GM08714 (cell line): ENCODE measurements around the gene TRIO.

ENCODE experiments used
- H3K4me3 ChIP-seq: fragments of 200-500 bp; sonication (Bioruptor generic); 2 replicates; pipeline ENCODE4 v1.5.1; 2014; ENCODE audit warnings: mild to moderate bottlenecking, low read length, inconsistent platforms
- ZNF274 ChIP-seq: IDR thresholded peaks from 2 replicates; pipeline ENCODE4 v1.6.1; 2012; ENCODE audit warnings: mild to moderate bottlenecking, low read depth, low read length

TRIO gene

DNA sequence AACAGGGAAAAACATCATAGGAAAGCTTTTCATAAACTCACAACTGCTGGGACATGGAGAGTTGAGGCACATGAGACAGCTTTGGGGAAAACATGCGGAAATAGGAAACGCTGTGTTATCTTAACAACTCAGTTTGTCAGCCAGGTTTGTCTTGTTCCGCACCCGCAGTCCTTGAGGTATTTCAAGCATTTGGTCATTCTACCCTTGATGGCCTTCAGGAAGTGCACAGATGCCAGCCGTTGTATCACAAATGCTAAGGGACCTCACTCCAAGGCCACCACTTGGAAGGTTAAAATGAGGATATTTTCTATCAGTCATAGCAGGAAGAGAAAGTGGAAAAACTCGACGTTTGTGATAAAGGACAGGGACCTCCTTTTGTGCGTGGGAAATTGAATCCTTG lies 83.8 kb downstream of the TRIO start:
- TF ChIP-seq ZNF274: no peak
- H3K4me3 ChIP-seq: no peak overlapping the region

DNA sequence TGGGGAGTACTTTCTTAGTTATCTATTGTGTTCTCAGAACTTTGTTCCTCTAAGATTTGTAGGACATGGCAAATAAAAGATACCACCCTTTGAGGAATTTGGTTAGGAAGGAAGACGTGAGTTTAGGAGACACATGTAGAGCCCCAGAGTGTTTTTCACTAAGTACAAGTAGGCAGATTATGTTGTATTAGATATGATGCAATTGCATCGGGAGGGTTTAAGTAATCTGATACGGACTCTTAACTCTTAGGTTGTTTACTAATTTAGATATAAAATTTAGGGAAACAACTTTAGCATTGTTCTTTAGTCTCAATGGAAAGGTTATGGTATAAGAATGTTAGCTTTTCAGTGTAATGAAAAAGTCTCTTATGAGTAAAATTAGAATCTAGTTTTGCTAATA lies 84.4 kb downstream of the TRIO start:
- H3K4me3 ChIP-seq: no peak overlapping the region
- no peak for TF ChIP-seq ZNF274

DNA sequence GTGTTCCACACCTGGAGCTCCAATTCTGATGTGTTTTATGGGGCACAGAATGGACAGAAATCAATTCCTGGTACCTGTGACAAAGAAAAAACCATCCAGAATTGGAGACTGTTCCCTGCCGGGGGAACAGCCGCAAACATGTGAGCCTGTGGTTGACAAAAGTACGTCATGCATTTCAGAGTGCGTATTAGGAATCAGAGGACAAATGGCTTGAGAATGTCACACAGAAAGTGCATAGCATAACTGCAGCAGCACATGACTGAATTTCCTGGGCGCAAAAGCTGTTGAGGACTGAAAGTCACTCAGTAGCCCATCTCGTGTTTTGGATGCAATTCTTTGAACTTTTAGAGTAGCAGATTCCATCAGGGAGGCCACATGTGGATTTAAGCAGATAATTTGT lies 85.1 kb downstream of the TRIO start:
- no peak for TF ChIP-seq ZNF274
- no peak overlapping the region for H3K4me3 ChIP-seq

DNA sequence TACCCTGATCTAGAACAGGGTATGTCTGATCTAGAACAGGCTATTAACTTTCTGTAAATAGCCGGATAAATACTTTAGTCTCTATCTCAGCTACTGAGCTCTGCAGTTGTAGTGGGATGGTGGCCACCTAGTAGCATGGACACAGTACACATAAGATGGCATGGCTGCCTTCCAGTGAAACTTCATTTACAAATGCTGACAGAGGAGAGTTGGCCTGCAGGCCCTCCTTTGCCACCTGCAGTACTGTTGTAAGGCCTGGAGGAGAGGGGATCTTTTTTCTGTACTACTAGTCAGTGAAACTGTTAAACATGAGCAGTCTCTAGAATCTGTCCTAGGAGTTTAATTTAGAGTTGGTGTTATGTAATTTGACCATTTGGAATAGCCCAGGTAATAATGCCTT lies 86.0 kb downstream of the TRIO start:
- no peak for TF ChIP-seq ZNF274
- H3K4me3 ChIP-seq: no peak overlapping the region

DNA sequence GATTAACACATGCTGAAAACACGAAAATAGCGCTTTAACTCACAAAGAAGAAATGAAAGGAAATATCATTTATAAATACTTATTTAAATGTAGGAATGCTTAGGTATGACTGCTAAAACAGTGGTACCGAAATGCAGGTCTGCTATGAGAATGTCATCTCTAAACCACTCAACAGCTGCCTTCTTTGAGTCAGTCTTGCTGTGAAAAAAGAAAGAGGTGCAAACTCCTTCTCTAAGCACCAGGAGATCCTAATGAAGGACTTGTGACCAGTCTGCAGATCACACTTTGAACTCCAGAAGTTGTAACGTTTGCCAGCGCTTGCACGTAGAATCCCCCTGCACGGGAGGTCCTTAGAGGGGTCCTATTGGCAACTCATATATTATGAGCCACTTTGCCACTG lies 86.6 kb downstream of the TRIO start:
- TF ChIP-seq ZNF274: no peak
- H3K4me3 ChIP-seq: no peak overlapping the region

DNA sequence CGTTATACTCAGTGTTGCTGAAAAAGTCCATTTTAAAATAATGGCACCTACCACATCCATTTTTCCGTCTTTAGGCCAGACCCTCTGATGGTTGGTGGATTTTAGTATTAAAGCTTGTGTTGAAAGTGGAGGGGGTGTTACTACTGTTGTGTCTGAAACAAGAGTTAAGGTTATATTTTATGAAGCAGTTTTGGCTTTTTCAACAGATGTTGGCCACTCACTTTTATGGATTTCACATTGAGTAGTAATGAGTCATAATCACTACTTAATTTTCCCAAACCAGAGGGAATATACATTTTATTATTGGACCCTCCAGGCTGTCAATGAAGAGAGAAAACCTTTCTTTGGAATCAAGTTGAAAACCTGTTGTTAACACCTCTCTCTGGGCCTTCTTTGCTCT lies 88.0 kb downstream of the TRIO start:
- no peak overlapping the region for H3K4me3 ChIP-seq
- TF ChIP-seq ZNF274: no peak

DNA sequence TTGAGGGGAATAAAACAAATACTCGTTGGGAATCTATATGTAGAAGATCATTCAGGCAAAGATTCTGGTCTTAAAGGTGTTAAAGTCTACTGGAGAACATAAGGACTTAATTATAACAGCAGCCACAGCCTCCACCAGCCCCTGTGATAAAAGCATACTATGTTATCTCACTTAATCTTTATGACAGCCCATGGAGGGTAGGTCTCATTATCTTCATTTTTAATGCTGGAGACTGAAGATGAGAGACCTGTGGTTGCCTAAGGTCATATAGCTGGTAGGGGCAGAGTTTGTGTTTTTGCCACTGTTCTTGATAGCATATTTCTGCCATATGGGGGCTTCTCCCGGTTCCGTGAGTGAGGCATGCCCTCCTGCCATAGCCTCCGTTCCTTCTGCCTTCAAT lies 88.7 kb downstream of the TRIO start:
- no peak for TF ChIP-seq ZNF274

DNA sequence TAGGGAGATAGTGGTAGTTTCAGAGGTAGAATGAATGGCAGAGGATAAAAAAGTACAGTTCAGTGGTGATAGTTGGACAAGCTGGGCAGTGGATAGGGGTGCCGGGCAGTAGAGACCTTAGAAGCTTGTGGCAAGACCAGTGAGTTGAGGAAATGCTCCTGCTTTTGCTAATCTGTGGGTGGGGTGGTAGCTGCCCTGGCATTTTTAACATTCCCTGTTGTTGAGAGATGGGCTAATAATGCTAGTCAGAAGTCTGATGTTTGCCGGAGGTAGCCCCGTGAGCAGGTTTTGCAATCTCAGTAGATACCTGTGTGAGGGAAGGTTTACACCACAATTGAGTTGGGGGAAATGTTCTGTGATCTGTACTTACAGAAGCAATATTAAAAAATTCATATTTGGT lies 91.1 kb downstream of the TRIO start:
- no peak overlapping the region for H3K4me3 ChIP-seq
- TF ChIP-seq ZNF274: no peak

More for the DNA sequence above, 88.7 kb downstream of the TRIO start:
- no peak overlapping the region for H3K4me3 ChIP-seq

DNA sequence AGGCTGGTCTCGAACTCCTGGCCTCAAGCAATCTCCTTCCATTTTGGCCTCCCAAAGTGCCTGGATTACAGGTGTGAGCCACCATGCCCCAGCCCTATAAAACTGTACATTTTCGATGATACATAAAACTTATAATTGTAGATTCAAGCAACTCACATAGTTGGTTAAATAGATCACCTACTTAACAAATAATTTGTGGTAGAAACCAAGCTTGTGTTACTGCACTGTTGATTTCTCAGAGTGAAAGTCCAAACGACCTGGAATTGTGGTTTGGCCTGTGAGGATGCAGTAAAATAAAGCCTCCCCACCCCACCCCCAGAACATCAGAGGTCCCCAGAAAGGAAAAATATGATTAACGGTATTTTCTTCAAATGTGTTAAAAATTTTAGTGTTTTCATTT lies 92.7 kb downstream of the TRIO start:
- H3K4me3 ChIP-seq: no peak overlapping the region
- TF ChIP-seq ZNF274: no peak

DNA sequence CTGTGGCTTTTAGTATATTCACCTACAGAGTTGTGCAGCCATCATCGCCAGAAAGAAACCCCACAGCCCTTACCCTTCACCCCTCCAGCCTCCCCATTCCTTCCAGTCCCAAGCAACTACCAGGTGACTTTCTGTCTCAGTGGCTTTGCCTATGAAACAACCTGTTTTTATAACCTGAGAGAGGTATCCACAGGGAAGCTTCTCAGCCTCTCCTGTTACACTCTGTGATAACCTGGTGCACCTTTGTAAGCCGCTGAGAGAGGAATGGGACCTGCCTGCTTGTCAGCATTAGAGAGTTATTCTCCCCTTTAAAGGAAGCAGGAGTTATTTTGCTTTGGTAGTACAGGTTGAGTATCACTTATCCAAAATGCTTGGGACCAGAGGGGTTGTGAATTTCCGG lies 93.6 kb downstream of the TRIO start:
- TF ChIP-seq ZNF274: no peak
- H3K4me3 ChIP-seq: no peak overlapping the region

DNA sequence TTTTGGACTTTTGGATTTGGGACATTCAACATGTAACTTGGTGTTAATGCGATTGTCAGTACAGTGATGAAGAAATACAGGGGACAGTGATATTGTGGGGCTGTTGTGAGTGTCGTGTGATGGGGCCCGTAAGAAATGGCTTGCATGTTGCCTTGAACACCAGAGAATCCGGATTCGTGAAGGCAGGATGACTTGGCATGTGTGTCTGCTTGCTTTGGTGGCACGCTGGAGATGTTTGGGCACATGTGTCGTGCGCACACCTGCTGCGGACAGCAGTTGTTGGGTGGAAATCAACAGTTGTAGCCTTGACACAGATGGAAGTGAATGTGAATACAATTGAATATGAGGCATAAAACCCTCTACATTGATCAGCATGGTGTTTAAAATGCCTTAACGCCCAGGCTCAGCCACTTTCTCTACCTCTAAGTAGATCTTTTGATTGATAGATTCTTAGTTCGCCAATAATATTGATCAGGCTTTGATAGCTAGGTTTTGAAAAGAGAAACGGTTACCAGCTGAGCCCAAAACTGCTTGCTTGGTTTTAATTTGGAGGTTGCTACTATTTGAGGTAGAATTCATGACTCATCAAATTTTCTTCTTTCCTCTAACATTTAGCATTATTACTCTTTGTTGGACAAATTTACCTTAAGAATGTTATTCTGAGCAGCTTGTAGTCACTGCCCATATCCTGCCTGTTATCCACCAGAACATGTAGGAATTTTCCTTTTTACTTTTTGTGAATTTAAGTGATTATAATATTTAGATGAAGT lies 94.4 kb downstream of the TRIO start:
- no peak for TF ChIP-seq ZNF274
- H3K4me3 ChIP-seq: no peak overlapping the region

DNA sequence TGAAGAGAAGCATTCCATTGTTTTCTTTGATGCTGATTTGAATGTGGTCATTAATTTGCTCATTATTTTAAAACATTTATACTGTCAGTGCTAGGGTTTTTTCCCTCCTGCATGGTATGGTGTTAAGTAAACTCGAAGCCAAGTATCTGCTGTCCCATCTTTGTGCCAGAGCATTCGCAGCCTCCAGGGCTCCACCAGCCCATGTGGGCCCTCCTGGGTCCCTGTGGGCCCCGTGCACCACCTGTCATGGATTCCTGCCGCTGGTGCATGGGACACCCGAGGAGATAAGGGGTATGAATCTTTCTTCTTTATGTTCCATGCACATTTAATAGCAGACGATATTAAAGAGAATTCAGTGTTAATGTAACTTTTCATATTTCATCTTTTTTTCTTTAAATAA lies 95.1 kb downstream of the TRIO start:
- TF ChIP-seq ZNF274: no peak
- no peak overlapping the region for H3K4me3 ChIP-seq

DNA sequence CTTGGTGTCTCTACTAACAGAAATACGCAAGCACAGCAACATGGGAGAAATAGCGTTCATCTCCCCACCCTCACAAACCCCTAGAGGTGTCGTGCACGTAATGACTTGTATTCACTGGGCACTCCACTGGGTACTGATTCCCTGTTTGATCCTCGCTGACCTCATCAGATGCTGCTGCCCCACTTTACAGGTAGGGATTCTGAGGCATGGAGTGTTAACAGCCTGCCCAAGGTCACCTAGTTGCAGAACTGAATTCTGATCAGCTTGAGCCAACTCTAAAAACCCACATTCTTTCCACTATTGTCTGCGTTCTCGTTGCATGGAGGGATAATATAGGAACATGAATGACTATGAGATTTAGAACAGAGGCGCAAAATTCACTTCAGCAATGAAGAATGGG lies 96.3 kb downstream of the TRIO start:
- no peak for TF ChIP-seq ZNF274

DNA sequence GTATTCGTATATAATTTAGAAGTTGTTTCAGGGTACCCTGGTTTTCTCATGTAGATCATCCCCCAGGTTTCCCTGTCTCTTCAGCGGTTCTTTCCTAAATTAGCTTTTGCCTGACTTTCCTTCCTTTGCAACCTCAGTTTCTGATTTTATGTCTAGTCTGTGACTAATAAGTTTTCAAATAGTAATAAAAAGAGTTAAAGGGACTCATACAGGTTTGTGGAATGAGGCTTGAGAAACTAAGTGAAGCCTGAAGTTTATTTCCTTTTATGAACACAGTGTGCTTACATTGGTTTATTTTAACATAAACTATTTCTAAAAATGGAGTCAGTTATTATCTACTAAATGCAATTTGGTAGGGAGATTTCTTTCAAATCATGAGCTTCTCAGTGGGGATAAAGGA lies 96.8 kb downstream of the TRIO start:
- H3K4me3 ChIP-seq: no peak overlapping the region
- no peak for TF ChIP-seq ZNF274

More for the DNA sequence above, 96.3 kb downstream of the TRIO start:
- no peak overlapping the region for H3K4me3 ChIP-seq

DNA sequence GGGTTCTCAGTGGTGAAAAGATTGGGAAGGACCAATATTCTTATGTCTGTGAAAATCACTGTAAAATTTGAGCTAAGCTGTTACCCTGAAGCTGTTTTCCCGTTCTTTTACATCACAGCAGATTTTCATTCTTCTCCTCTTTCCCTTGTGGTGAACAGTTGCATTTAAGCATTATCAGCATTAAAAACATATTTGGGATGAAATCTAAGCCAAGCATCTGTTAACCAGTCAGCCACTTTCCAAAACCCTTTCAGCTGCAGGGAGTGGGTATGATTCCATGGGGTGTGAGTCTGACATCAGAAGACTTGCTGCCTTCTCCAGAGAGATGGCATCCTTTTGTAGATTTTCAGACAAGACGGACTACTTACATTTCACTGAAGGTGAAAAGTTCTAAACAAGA lies 97.2 kb downstream of the TRIO start:
- no peak overlapping the region for H3K4me3 ChIP-seq
- TF ChIP-seq ZNF274: no peak

DNA sequence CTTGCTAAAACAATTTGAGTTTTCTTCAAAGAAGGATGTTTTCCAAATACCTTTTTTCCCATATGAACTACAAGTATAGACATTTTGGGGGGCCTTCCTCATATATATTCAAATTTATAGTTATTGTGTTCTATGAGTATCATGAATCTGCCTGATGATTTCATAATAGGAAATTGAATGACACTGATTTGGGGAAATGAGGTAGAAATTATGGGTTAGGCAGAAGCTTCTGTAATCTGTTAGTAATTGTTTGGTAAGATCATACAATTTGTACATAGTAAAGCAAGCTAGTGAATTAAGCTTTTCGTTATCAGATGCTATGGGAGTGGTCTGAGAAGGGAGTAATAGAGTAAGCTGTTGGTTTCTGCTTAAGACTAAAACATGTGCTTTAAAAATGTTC lies 98.0 kb downstream of the TRIO start:
- no peak for TF ChIP-seq ZNF274
- H3K4me3 ChIP-seq: no peak overlapping the region

DNA sequence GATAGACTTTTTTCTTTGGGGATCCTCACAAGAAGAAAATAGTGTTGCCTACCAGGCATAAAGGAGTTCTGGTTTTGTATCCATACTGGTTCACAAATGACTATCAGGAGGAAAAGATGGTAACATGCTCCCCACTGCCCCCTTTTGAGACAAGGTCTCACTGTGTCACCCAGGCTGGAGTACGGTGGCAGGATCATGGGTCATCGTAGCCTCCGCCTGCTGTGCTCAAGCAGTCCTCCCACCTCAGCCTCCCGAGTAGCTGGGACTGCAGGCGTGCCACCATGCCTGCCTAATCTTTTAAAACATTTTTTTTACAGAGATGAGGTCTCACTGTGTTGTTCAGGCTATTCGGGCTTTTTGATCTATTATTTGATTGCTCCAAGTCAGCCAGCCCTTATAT lies 99.3 kb downstream of the TRIO start:
- no peak overlapping the region for H3K4me3 ChIP-seq
- TF ChIP-seq ZNF274: no peak
